Measurements from ENCODE around the gene CIAO2B.

DNA sequence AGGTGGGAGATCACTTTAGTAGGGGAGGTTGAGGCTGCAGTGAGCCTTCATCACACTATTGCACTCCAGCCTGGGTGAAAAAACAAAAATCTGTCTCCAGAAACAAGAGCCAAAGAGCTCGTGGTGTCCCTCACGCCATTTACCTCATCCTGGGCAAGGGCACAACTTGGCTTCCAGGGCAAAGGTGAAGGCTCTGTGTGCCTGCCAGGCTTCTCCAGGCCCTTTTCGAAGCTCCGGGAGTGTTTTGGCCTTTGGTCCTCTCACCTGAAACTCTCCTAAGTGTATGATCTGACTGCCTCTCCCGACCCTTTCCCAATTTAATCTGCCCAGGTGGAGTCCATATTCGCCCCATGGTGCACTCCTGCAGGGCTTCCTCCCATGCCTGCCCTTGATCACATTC, 15.3 kb upstream of the CIAO2B start:
- TF ChIP-seq POLR2A (IDR thresholded peaks at IDR 0.05; ENCODE audit: low read depth, low read length) (no peak), TAF1 (IDR thresholded peaks at IDR 0.05; ENCODE audit: low read depth, low read length) (no peak), POLR2AphosphoS5 (IDR thresholded peaks at IDR 0.05; ENCODE audit: low read depth, low read length) (no peak), SPI1 (IDR thresholded peaks at IDR 0.05; ENCODE audit: low read depth, low read length) (no peak), POU2F2 (IDR thresholded peaks at IDR 0.05; ENCODE audit: low read depth, low read length) (no peak), PAX5 (IDR thresholded peaks at IDR 0.05; ENCODE audit: insufficient read depth, low read length, severe bottlenecking) (no peak)
